IMR-90 (cell line): ENCODE data around the gene ALOX12. TPM values are rescaled to one million over a fixed set of nuclear protein-coding genes. Genes with fewer than 3 reads are reported as not detected.

Source experiments
- ATAC-seq: fragments of 200-7000 bp; cut with Tn5 transposase; 2 replicates; pipeline ENCODE4 v1.9.1; 2020; ENCODE audit warnings: low read depth, mild to moderate bottlenecking, moderate library complexity
- BruUV-seq: library from RNA; stranded (reverse); fragments of 400-500 nt; replicated peaks from 2 replicates; lab custom pipeline; 2021; lab: Mats Ljungman, UMichigan
- CTCF ChIA-PET: fragments of 300-600 bp; formaldehyde crosslinking; extraction: SDS; loops from one replicate; lab custom pipeline; 2021; ENCODE audit warnings: antibody characterized with exemption; lab: Yijun Ruan, JAX
- POLR2A ChIA-PET: fragments of 300-600 bp; sonication (Branson Sonifier 250); formaldehyde crosslinking; loops from one replicate; lab custom pipeline; 2022; ENCODE audit warnings: antibody characterized with exemption; ENCODE audit not compliant: unreplicated experiment; lab: Charles Lee
- DNase-seq: peaks from one replicate; pipeline ENCODE4 v3.0.0; 2013
- H2AFZ ChIP-seq: replicated peaks from 2 replicates; pipeline ENCODE3; 2013; ENCODE audit warnings: low read length, mild to moderate bottlenecking; ENCODE audit not compliant: poor library complexity
- H2AK5ac ChIP-seq: 2 replicates; pipeline ENCODE4 v1.6.1; 2013; ENCODE audit warnings: low read depth, low read length, inconsistent platforms
- H2AK9ac ChIP-seq: replicated peaks from 2 replicates; pipeline ENCODE3; 2013; ENCODE audit warnings: mild to moderate bottlenecking, low read depth, low read length, moderate library complexity; ENCODE audit not compliant: poor library complexity
- H2BK120ac ChIP-seq: 2 replicates; pipeline ENCODE4 v1.6.1; 2013; ENCODE audit warnings: low read depth, low read length, inconsistent platforms
- H2BK15ac ChIP-seq: 3 replicates; pipeline ENCODE4 v1.6.1; 2013; ENCODE audit warnings: low read depth, low read length, inconsistent platforms
- H2BK20ac ChIP-seq: 2 replicates; pipeline ENCODE4 v1.6.1; 2013; ENCODE audit warnings: low read depth, mild to moderate bottlenecking, inconsistent platforms, low read length, moderate library complexity
- H2BK5ac ChIP-seq: 2 replicates; pipeline ENCODE4 v1.6.1; 2013; ENCODE audit warnings: mild to moderate bottlenecking, low read depth, low read length, inconsistent platforms; ENCODE audit not compliant: poor library complexity, severe bottlenecking
- H3K14ac ChIP-seq: replicated peaks from 2 replicates; pipeline ENCODE4 v1.6.1; 2013; ENCODE audit warnings: low read depth, low read length, inconsistent platforms
- H3K18ac ChIP-seq: 2 replicates; pipeline ENCODE4 v1.6.1; 2013; ENCODE audit warnings: low read depth, low read length, control low read depth
- H3K23ac ChIP-seq: 2 replicates; pipeline ENCODE4 v1.6.1; 2013; ENCODE audit warnings: low read depth, low read length, inconsistent platforms
- H3K27ac ChIP-seq: 2 replicates; pipeline ENCODE4 v1.5.1; 2013; ENCODE audit warnings: mild to moderate bottlenecking, control low read depth, low read length; ENCODE audit not compliant: insufficient read depth
- H3K27me3 ChIP-seq: 2 replicates; pipeline ENCODE4 v1.6.1; 2013; ENCODE audit warnings: low read length; ENCODE audit not compliant: control insufficient read depth, insufficient read depth
- H3K36me3 ChIP-seq: 2 replicates; pipeline ENCODE4 v1.6.1; 2013; ENCODE audit warnings: low read length, mixed read lengths; ENCODE audit not compliant: control insufficient read depth, insufficient read depth
- H3K4ac ChIP-seq: 2 replicates; pipeline ENCODE4 v1.6.1; 2013; ENCODE audit warnings: low read depth, low read length, inconsistent platforms
- H3K4me1 ChIP-seq: 2 replicates; pipeline ENCODE4 v1.6.1; 2013; ENCODE audit warnings: low read length, mixed read lengths; ENCODE audit not compliant: control insufficient read depth, insufficient read depth
- H3K4me2 ChIP-seq: 2 replicates; pipeline ENCODE4 v1.6.1; 2013; ENCODE audit warnings: low read depth, mild to moderate bottlenecking, control low read depth, low read length, moderate library complexity
- H3K4me3 ChIP-seq: 2 replicates; pipeline ENCODE4 v1.5.1; 2013; ENCODE audit warnings: low read depth, mild to moderate bottlenecking, control low read depth, low read length, moderate library complexity; ENCODE audit not compliant: insufficient read depth
- H3K56ac ChIP-seq: 2 replicates; pipeline ENCODE4 v1.6.1; 2013; ENCODE audit warnings: low read length, inconsistent platforms; ENCODE audit not compliant: insufficient read depth; ENCODE audit errors: extremely low read depth
- H3K79me1 ChIP-seq, 2 experiments: 2 replicates each; pipeline ENCODE4 v1.6.1; 2013; ENCODE audit warnings: low read length in 2 of 2, inconsistent platforms in 1 of 2, low read depth in 1 of 2
- H3K9ac ChIP-seq: 2 replicates; pipeline ENCODE4 v1.6.1; 2013; ENCODE audit warnings: low read depth, low read length, control low read depth
- H3K9me1 ChIP-seq: 2 replicates; pipeline ENCODE4 v1.6.1; 2013; ENCODE audit warnings: low read length, inconsistent platforms; ENCODE audit not compliant: insufficient read depth
- H3K9me3 ChIP-seq: 2 replicates; pipeline ENCODE4 v1.6.1; 2013; ENCODE audit warnings: low read length; ENCODE audit not compliant: control insufficient read depth, insufficient read depth
- H4K20me1 ChIP-seq: 2 replicates; pipeline ENCODE4 v1.6.1; 2013; ENCODE audit warnings: low read length, inconsistent platforms; ENCODE audit not compliant: insufficient read depth
- H4K5ac ChIP-seq: 2 replicates; pipeline ENCODE4 v1.6.1; 2013; ENCODE audit warnings: mild to moderate bottlenecking, low read depth, low read length, control low read depth
- H4K8ac ChIP-seq, 2 experiments: 2 replicates each; pipeline ENCODE4 v1.6.1; 2013; ENCODE audit warnings: low read depth in 2 of 2, low read length in 2 of 2, control low read depth in 1 of 2, inconsistent platforms in 1 of 2
- H4K91ac ChIP-seq: 2 replicates; pipeline ENCODE4 v1.6.1; 2013; ENCODE audit warnings: low read depth, low read length, inconsistent platforms; ENCODE audit not compliant: insufficient read depth
- BHLHE40 ChIP-seq: fragments of 150-350 bp; IDR thresholded peaks from 2 replicates; pipeline ENCODE4 v1.6.1; 2016; ENCODE audit warnings: mild to moderate bottlenecking, low read depth, low read length
- MAFK ChIP-seq: IDR thresholded peaks from 2 replicates; pipeline ENCODE4 v1.6.1; 2012; ENCODE audit warnings: low read depth, low read length, improper control_type of control experiment
- NFE2L2 ChIP-seq: fragments of 150-350 bp; IDR thresholded peaks from 2 replicates; pipeline ENCODE4 v1.6.1; 2016; ENCODE audit warnings: low read depth, mild to moderate bottlenecking, low read length
- WGBS, 2 experiments: methylation state at CpG; one replicate each; pipeline versions ENCODE4 v1.1.5 to v1.1.7; 2013; ENCODE audit warnings: missing lambda C conversion rate in 2 of 2; ENCODE audit not compliant: insufficient read length in 1 of 2; ENCODE audit errors: extremely low coverage in 2 of 2; 5-methylcytosine and 5-hydroxymethylcytosine counted together
- dilution Hi-C: fragments of 300-500 bp; cut with HindIII; formaldehyde crosslinking; loops from one replicate; pipeline ENCODE4 v1.14.3; 2018; ENCODE audit warnings: low sequenced_read_pairs; ENCODE audit not compliant: unreplicated experiment
- in situ Hi-C: fragments of 300-500 bp; cut with MboI; formaldehyde crosslinking; loops from 3 replicates; pipeline ENCODE4 v1.14.3; 2019; ENCODE audit warnings: low sequenced_read_pairs, inconsistent platforms, mixed read lengths
- intact Hi-C: fragments of 100-400 bp; cut with micrococcal nuclease; formaldehyde crosslinking; loops from 2 replicates; pipeline ENCODE4 v1.10.0; 2022
- polyA plus RNA-seq, 3 experiments: library from polyadenylated mRNA; depleted of rRNA; stranded (reverse); fragments of >200 nt; gene quantifications; 2 replicates each; pipeline ENCODE4 v1.2.3, GENCODE V29; 2012; ENCODE audit warnings: low replicate concordance in 1 of 3
- total RNA-seq: library from RNA; depleted of rRNA; stranded (reverse); fragments of >200 nt; gene quantifications from 2 replicates; pipeline ENCODE4 v1.2.3, GENCODE V29; 2012

The ALOX12 gene
- total and polyA plus RNA-seq, 2 of the 4 experiments (the other 2 are of a cell fraction) = 0.03 TPM; not detected in 1

GRCh38 chr17:6969323-6969726 is 26.5 kb upstream of the ALOX12 start:
- Histone ChIP-seq H2BK15ac (no peak overlapping the region), H3K9me3 (no peaks in the 10 kb centered on the region), H2AK9ac (no peak overlapping the region), H2BK120ac (no peak overlapping the region), H4K8ac (no peak overlapping the region), H3K79me1 (no peaks in the 10 kb centered on the region), H3K27me3 (no peaks in the 10 kb centered on the region; the same call in 1 of the 2 replicates), H3K56ac (no peak overlapping the region), H3K4ac (no peak overlapping the region), H2AK5ac (no peak overlapping the region), H2BK20ac (no peak overlapping the region), H3K4me2 (no peak overlapping the region), H3K36me3 (no peaks in the 10 kb centered on the region), H4K20me1 (no peaks in the 10 kb centered on the region), H3K18ac (no peak overlapping the region), H4K5ac (no peak overlapping the region), H2BK5ac (no peak overlapping the region), H4K91ac (no peak overlapping the region), H3K27ac (no peak overlapping the region), H3K9me1 (no peaks in the 10 kb centered on the region), H3K4me3 (no peak overlapping the region), H3K14ac (no peak overlapping the region), H3K9ac (no peak overlapping the region), H2AFZ (no peak overlapping the region), H3K23ac (no peak overlapping the region), H3K4me1 (no peaks in the 10 kb centered on the region)
- CTCF ChIA-PET = no interaction called here
- POLR2A ChIA-PET = no interaction called here
- ATAC-seq = no peak
- peak; percentile 69 for TF ChIP-seq MAFK
- TF ChIP-seq NFE2L2 = peak; percentile 86
- TF ChIP-seq BHLHE40 = no peak
- in situ Hi-C loops (no loop called here), dilution Hi-C loops (no loop called here), intact Hi-C loops (no loop called here)
- WGBS, 2 experiments = no CpG with 5 or more reads among the region's 4 CpGs
- DNase-seq = no peak
- no TSS peak for BruUV-seq
